Measurements from ENCODE around the gene RASSF8.

The RASSF8 gene

GRCh38 chr12:26102953-26103352 is 144.5 kb downstream of the RASSF8 start:
- H3K4me3 ChIP-seq (replicated peaks; ENCODE audit: low read depth, low read length), result no peak overlapping the region
- DNase-seq (ENCODE audit: low read depth), result no peak
- TF ChIP-seq, protein P1, sequence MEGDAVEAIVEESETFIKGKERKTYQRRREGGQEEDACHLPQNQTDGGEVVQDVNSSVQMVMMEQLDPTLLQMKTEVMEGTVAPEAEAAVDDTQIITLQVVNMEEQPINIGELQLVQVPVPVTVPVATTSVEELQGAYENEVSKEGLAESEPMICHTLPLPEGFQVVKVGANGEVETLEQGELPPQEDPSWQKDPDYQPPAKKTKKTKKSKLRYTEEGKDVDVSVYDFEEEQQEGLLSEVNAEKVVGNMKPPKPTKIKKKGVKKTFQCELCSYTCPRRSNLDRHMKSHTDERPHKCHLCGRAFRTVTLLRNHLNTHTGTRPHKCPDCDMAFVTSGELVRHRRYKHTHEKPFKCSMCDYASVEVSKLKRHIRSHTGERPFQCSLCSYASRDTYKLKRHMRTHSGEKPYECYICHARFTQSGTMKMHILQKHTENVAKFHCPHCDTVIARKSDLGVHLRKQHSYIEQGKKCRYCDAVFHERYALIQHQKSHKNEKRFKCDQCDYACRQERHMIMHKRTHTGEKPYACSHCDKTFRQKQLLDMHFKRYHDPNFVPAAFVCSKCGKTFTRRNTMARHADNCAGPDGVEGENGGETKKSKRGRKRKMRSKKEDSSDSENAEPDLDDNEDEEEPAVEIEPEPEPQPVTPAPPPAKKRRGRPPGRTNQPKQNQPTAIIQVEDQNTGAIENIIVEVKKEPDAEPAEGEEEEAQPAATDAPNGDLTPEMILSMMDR (IDR thresholded peaks at IDR 0.05; ENCODE audit: low read length, missing control alignments), result no peak

DNA sequence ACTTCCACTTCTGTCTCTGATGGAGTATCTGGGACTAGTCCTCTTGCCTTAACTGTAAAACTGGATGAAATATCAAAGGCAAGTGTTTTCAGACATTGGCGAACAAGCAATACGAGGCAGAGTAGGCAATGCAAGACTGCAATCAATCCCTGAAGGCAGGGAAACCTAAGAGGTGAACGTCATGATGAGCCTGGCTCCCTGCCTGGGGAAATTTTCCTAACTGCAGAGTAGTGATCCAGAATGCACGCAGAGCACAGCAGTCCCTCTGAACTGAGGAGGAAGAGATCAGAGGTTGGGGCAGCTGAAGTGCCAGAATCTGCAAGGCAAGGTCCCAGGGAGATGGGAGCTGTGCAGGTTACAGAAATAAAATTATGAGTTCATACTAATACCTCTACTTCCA is 147.9 kb downstream of the RASSF8 start:
- DNase-seq (ENCODE audit: low read depth), result no peak
- TF ChIP-seq, protein P1 (IDR thresholded peaks at IDR 0.05; ENCODE audit: low read length, missing control alignments), result no peak
- no peak overlapping the region for H3K4me3 ChIP-seq (replicated peaks; ENCODE audit: low read depth, low read length)

DNA sequence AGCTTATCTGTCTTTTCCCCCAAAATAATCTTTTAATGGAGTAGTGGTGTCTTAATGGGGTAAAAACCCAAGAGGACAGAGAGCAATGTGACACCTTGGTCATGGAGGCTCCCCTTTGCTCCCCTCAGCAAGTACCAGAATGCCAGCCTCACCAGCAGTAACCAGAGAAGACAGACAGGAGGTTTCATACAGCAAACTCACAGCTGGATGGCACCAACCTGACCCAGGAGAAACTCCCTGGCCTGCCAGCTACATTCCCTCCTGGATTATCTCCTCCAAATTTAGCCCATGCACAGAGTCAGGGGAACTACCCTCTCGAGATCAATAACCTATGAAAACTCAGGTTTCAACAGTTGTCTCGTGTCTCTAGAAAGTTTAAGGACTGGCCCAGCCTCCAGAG is 150.4 kb downstream of the RASSF8 start:
- DNase-seq (ENCODE audit: low read depth), result no peak
- TF ChIP-seq, protein P1 (IDR thresholded peaks at IDR 0.05; ENCODE audit: low read length, missing control alignments), result no peak

GRCh38 chr12:26109343-26109881 is 150.9 kb downstream of the RASSF8 start:
- TF ChIP-seq, protein P1 (IDR thresholded peaks at IDR 0.05; ENCODE audit: low read length, missing control alignments), result no peak
- no peak overlapping the region for H3K4me3 ChIP-seq (replicated peaks; ENCODE audit: low read depth, low read length)
- peak; percentile 79 for DNase-seq (ENCODE audit: low read depth)

More for the DNA sequence above, 150.4 kb downstream of the RASSF8 start:
- no peak overlapping the region for H3K4me3 ChIP-seq (replicated peaks; ENCODE audit: low read depth, low read length)

GRCh38 chr12:26112232-26112631 is 153.8 kb downstream of the RASSF8 start:
- no peak for DNase-seq (ENCODE audit: low read depth)
- TF ChIP-seq, protein P1 (IDR thresholded peaks at IDR 0.05; ENCODE audit: low read length, missing control alignments), result no peak
- no peak overlapping the region for H3K4me3 ChIP-seq (replicated peaks; ENCODE audit: low read depth, low read length)

DNA sequence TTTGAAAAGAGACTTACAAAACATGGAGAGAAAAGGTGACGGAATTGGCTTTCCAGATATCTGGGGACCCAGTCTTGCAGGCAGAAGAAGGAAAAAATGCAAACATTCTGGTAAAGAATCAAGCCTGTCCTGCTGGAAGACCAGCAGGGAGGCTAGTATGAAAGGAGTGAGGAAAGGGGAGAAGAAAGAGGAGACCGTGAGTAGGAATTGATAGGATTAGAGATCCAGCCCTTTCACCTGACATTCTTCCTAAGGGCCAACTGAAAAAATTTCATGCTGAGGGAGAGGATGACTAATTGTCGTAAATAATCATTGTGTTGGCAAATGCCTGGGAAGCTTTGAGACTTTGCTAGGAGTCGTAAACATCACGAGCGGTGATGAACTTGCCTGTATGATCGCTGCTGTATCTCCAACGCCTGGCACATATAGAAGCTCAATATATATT is 154.2 kb downstream of the RASSF8 start:
- DNase-seq (ENCODE audit: low read depth), result no peak
- TF ChIP-seq, protein P1 (IDR thresholded peaks at IDR 0.05; ENCODE audit: low read length, missing control alignments), result no peak
- no peak overlapping the region for H3K4me3 ChIP-seq (replicated peaks; ENCODE audit: low read depth, low read length)

- no peak overlapping the region for H3K4me3 ChIP-seq (replicated peaks; ENCODE audit: low read depth, low read length)
- TF ChIP-seq, protein P1 (IDR thresholded peaks at IDR 0.05; ENCODE audit: low read length, missing control alignments), result no peak
- DNase-seq (ENCODE audit: low read depth), result no peak
Observed at GRCh38 chr12:26113181-26113654, 154.7 kb downstream of the RASSF8 start.
